ENCODE measurements around the gene C6orf47.

C6orf47 gene

DNA sequence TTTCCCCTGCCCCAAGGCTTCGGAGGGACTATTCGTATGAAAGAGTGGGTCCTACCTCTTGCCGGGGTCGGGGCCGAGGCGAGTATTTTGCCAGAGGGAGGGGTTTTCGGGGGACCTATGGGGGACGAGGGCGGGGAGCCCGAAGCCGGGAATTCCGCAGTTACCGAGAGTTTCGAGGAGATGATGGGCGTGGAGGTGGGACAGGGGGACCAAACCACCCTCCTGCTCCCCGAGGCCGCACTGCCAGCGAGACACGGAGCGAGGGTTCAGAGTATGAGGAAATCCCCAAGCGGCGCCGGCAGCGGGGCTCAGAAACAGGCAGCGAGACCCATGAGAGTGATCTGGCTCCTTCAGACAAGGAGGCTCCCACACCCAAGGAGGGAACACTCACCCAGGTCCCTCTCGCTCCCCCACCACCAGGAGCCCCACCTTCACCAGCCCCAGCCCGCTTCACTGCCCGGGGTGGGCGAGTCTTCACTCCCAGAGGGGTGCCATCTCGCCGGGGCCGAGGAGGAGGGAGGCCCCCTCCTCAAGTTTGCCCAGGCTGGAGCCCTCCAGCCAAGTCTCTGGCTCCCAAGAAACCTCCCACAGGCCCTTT is 28.8 kb downstream of the C6orf47 start:
- DNase-seq (ENCODE audit: insufficient read length, low spot score): no peak
- TF ChIP-seq POLR2AphosphoS5 (IDR thresholded peaks at IDR 0.05; ENCODE audit: low read depth, low read length): 0 out of 2 replicates have a peak, but pooled peaks have one; percentile 17
- no peak for TF ChIP-seq TAF1 (IDR thresholded peaks at IDR 0.05; ENCODE audit: low read depth, low read length)
- TF ChIP-seq POLR2A (IDR thresholded peaks at IDR 0.05; ENCODE audit: low read depth, low read length): 0 out of 2 replicates have a peak, but pooled peaks have one; percentile 11
- TF ChIP-seq PAX5 (IDR thresholded peaks at IDR 0.05; ENCODE audit: insufficient read depth, low read length, severe bottlenecking): no peak
- FAIRE-seq: no peak

GRCh38 chr6:31631209-31631608 is 29.4 kb downstream of the C6orf47 start:
- FAIRE-seq: no peak
- TF ChIP-seq POU2F2 (IDR thresholded peaks at IDR 0.05; ENCODE audit: low read depth, low read length) (no peak), SPI1 (IDR thresholded peaks at IDR 0.05; ENCODE audit: low read depth, low read length) (no peak), TAF1 (IDR thresholded peaks at IDR 0.05; ENCODE audit: low read depth, low read length) (no peak), POLR2A (IDR thresholded peaks at IDR 0.05; ENCODE audit: low read depth, low read length) (no peak), PAX5 (IDR thresholded peaks at IDR 0.05; ENCODE audit: insufficient read depth, low read length, severe bottlenecking) (no peak), POLR2AphosphoS5 (IDR thresholded peaks at IDR 0.05; ENCODE audit: low read depth, low read length) (no peak)
- DNase-seq (ENCODE audit: insufficient read length, low spot score): no peak

GRCh38 chr6:31630177-31630934 is 30.2 kb downstream of the C6orf47 start:
- 0 out of 2 replicates have a peak, but pooled peaks have one; percentile 49 for TF ChIP-seq POLR2AphosphoS5 (IDR thresholded peaks at IDR 0.05; ENCODE audit: low read depth, low read length)
- TF ChIP-seq POLR2A (IDR thresholded peaks at IDR 0.05; ENCODE audit: low read depth, low read length): no peak; the same call in 1 of the 2 replicates
- TF ChIP-seq POU2F2 (IDR thresholded peaks at IDR 0.05; ENCODE audit: low read depth, low read length): 0 out of 2 replicates have a peak, but pooled peaks have one; percentile 12
- FAIRE-seq (no peak), DNase-seq (ENCODE audit: insufficient read length, low spot score) (no peak)

- TF ChIP-seq SPI1 (IDR thresholded peaks at IDR 0.05; ENCODE audit: low read depth, low read length) (no peak), POU2F2 (IDR thresholded peaks at IDR 0.05; ENCODE audit: low read depth, low read length) (no peak), POLR2AphosphoS5 (IDR thresholded peaks at IDR 0.05; ENCODE audit: low read depth, low read length) (no peak), TAF1 (IDR thresholded peaks at IDR 0.05; ENCODE audit: low read depth, low read length) (no peak), POLR2A (IDR thresholded peaks at IDR 0.05; ENCODE audit: low read depth, low read length) (peak; percentile 49; the same call in 1 of the 2 replicates)
- DNase-seq (ENCODE audit: insufficient read length, low spot score) (no peak), FAIRE-seq (no peak)
Measured at GRCh38 chr6:31629014-31629413, 31.6 kb downstream of the C6orf47 start.

- no peak for FAIRE-seq
- TF ChIP-seq TAF1 (IDR thresholded peaks at IDR 0.05; ENCODE audit: low read depth, low read length) (no peak), POLR2A (IDR thresholded peaks at IDR 0.05; ENCODE audit: low read depth, low read length) (peak; percentile 33; the same call in 1 of the 2 replicates), POLR2AphosphoS5 (IDR thresholded peaks at IDR 0.05; ENCODE audit: low read depth, low read length) (0 out of 2 replicates have a peak, but pooled peaks have one; percentile 39)
- no peak for DNase-seq (ENCODE audit: insufficient read length, low spot score)
Measured at GRCh38 chr6:31627690-31628287, 32.8 kb downstream of the C6orf47 start.

DNA sequence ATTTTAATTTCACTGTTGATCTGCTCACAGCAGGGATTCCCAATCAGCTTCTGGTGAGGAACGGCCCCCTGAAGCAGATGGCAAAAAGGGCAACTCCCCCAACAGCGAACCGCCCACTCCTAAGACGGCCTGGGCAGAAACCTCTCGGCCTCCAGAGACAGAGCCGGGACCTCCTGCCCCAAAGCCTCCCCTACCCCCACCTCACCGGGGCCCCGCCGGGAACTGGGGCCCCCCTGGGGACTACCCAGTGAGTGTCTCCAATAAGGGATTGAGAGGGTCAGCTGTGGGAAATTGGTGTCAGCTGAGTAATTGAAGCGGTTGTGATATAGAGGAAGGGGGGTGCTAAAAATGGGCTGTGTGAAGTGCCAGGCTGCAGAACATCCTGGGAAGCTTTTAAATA is 33.6 kb downstream of the C6orf47 start:
- DNase-seq (ENCODE audit: insufficient read length, low spot score) (no peak), FAIRE-seq (no peak)
- TF ChIP-seq TAF1 (IDR thresholded peaks at IDR 0.05; ENCODE audit: low read depth, low read length) (no peak), SPI1 (IDR thresholded peaks at IDR 0.05; ENCODE audit: low read depth, low read length) (no peak), POLR2AphosphoS5 (IDR thresholded peaks at IDR 0.05; ENCODE audit: low read depth, low read length) (no peak), PAX5 (IDR thresholded peaks at IDR 0.05; ENCODE audit: insufficient read depth, low read length, severe bottlenecking) (no peak), POLR2A (IDR thresholded peaks at IDR 0.05; ENCODE audit: low read depth, low read length) (no peak), POU2F2 (IDR thresholded peaks at IDR 0.05; ENCODE audit: low read depth, low read length) (no peak)

DNA sequence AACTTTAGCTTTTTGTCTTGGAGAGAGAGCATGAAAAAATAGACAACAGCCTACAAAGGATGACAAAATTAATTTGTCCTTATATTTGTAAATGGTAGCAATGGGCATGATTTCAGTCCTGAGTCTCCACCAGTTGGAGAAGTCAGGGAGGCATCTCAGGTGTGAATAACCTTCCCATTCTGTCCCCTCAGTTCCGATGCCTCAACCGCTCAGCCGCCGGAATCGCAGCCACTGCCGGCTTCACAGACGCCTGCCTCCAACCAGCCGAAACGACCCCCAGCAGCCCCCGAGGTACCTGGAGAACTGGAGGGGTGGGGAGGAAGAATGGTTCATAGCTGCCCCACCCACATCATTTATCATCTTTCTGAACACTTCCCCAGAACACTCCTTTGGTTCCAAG is 36.5 kb downstream of the C6orf47 start:
- DNase-seq (ENCODE audit: insufficient read length, low spot score): no peak
- FAIRE-seq: no peak
- no peak for TF ChIP-seq POU2F2 (IDR thresholded peaks at IDR 0.05; ENCODE audit: low read depth, low read length)
- TF ChIP-seq POLR2A (IDR thresholded peaks at IDR 0.05; ENCODE audit: low read depth, low read length): no peak
- no peak for TF ChIP-seq PAX5 (IDR thresholded peaks at IDR 0.05; ENCODE audit: insufficient read depth, low read length, severe bottlenecking)
- TF ChIP-seq TAF1 (IDR thresholded peaks at IDR 0.05; ENCODE audit: low read depth, low read length): no peak
- no peak for TF ChIP-seq POLR2AphosphoS5 (IDR thresholded peaks at IDR 0.05; ENCODE audit: low read depth, low read length)
- no peak for TF ChIP-seq SPI1 (IDR thresholded peaks at IDR 0.05; ENCODE audit: low read depth, low read length)

- no peak for TF ChIP-seq POLR2AphosphoS5 (IDR thresholded peaks at IDR 0.05; ENCODE audit: low read depth, low read length)
- no peak for TF ChIP-seq SPI1 (IDR thresholded peaks at IDR 0.05; ENCODE audit: low read depth, low read length)
- no peak for TF ChIP-seq PAX5 (IDR thresholded peaks at IDR 0.05; ENCODE audit: insufficient read depth, low read length, severe bottlenecking)
- TF ChIP-seq POU2F2 (IDR thresholded peaks at IDR 0.05; ENCODE audit: low read depth, low read length): no peak
- DNase-seq (ENCODE audit: insufficient read length, low spot score): no peak
- FAIRE-seq: no peak
Measured at GRCh38 chr6:31622684-31623091, 37.9 kb downstream of the C6orf47 start.

GRCh38 chr6:31621991-31622390 is 38.6 kb downstream of the C6orf47 start:
- TF ChIP-seq POLR2A (IDR thresholded peaks at IDR 0.05; ENCODE audit: low read depth, low read length): no peak
- TF ChIP-seq PAX5 (IDR thresholded peaks at IDR 0.05; ENCODE audit: insufficient read depth, low read length, severe bottlenecking): no peak
- TF ChIP-seq SPI1 (IDR thresholded peaks at IDR 0.05; ENCODE audit: low read depth, low read length): no peak
- no peak for TF ChIP-seq TAF1 (IDR thresholded peaks at IDR 0.05; ENCODE audit: low read depth, low read length)
- no peak for TF ChIP-seq POLR2AphosphoS5 (IDR thresholded peaks at IDR 0.05; ENCODE audit: low read depth, low read length)
- no peak for TF ChIP-seq POU2F2 (IDR thresholded peaks at IDR 0.05; ENCODE audit: low read depth, low read length)
- FAIRE-seq (no peak), DNase-seq (ENCODE audit: insufficient read length, low spot score) (no peak)
